DND-41 (cell line): Measurements from ENCODE around the gene AP3M1.

Experiments used
- ATAC-seq: fragments of 200-7000 bp; cut with Tn5 transposase; 3 replicates; pipeline ENCODE4 v1.9.1; 2021; ENCODE audit warnings: low read depth; ENCODE audit not compliant: insufficient read depth
- DNase-seq: peaks from one replicate; pipeline ENCODE4 v3.0.0-alpha.2; 2020
- H2AFZ ChIP-seq: 2 replicates; pipeline ENCODE4 v1.6.0; 2012; ENCODE audit warnings: low read depth, low read length
- H3K27ac ChIP-seq: 2 replicates; pipeline ENCODE4 v1.5.1; 2012; ENCODE audit warnings: low read length, inconsistent platforms
- H3K27me3 ChIP-seq: fragments of 200-600 bp; sonication (generic); 2 replicates; pipeline ENCODE4 v1.6.0; 2012; ENCODE audit warnings: low read length, mild to moderate bottlenecking, inconsistent platforms; ENCODE audit not compliant: insufficient read depth, poor library complexity
- H3K36me3 ChIP-seq: 2 replicates; pipeline ENCODE4 v1.5.1; 2012; ENCODE audit warnings: low read length, inconsistent platforms; ENCODE audit not compliant: insufficient read depth
- H3K4me1 ChIP-seq: 2 replicates; pipeline ENCODE4 v1.5.1; 2012; ENCODE audit warnings: mild to moderate bottlenecking, low read length; ENCODE audit not compliant: insufficient read depth
- H3K4me2 ChIP-seq: 2 replicates; pipeline ENCODE4 v1.6.0; 2012; ENCODE audit warnings: mild to moderate bottlenecking, moderate library complexity, low read length, inconsistent platforms; ENCODE audit not compliant: insufficient read depth
- H3K4me3 ChIP-seq, 2 experiments: fragments of 200-600 bp in 1 of 2; shearing (Covaris generic) in 1 of 2; 2 replicates each; pipeline ENCODE4 v1.5.1; 2012 to 2016; ENCODE audit warnings: inconsistent platforms in 2 of 2, low read length in 2 of 2, mild to moderate bottlenecking in 2 of 2, low read depth in 1 of 2, moderate library complexity in 1 of 2
- H3K79me2 ChIP-seq: 2 replicates; pipeline ENCODE4 v1.6.0; 2012; ENCODE audit warnings: low read length, inconsistent platforms; ENCODE audit not compliant: insufficient read depth
- H3K9ac ChIP-seq: 2 replicates; pipeline ENCODE4 v1.6.0; 2012; ENCODE audit warnings: low read depth, mild to moderate bottlenecking, inconsistent platforms, low read length, moderate library complexity
- H3K9me3 ChIP-seq: 2 replicates; pipeline ENCODE4 v1.5.1; 2012; ENCODE audit warnings: low read length, moderate library complexity, mild to moderate bottlenecking, inconsistent platforms; ENCODE audit not compliant: insufficient read depth, severe bottlenecking
- H4K20me1 ChIP-seq: 2 replicates; pipeline ENCODE4 v1.6.0; 2012; ENCODE audit warnings: low read length; ENCODE audit not compliant: insufficient read depth
- EZH2 ChIP-seq: IDR thresholded peaks from 3 replicates; pipeline ENCODE4 v1.6.1; 2012; ENCODE audit warnings: borderline replicate concordance, low read depth, mild to moderate bottlenecking, moderate library complexity, low read length, inconsistent platforms; ENCODE audit not compliant: severe bottlenecking
- TF ChIP-seq, protein P1 (sequence below): IDR thresholded peaks from 2 replicates; pipeline ENCODE4 v1.5.1; 2012; ENCODE audit warnings: borderline replicate concordance, low read length, moderate library complexity, mild to moderate bottlenecking; ENCODE audit not compliant: poor library complexity, severe bottlenecking; ENCODE audit errors: extremely low read depth

The AP3M1 gene

DNA sequence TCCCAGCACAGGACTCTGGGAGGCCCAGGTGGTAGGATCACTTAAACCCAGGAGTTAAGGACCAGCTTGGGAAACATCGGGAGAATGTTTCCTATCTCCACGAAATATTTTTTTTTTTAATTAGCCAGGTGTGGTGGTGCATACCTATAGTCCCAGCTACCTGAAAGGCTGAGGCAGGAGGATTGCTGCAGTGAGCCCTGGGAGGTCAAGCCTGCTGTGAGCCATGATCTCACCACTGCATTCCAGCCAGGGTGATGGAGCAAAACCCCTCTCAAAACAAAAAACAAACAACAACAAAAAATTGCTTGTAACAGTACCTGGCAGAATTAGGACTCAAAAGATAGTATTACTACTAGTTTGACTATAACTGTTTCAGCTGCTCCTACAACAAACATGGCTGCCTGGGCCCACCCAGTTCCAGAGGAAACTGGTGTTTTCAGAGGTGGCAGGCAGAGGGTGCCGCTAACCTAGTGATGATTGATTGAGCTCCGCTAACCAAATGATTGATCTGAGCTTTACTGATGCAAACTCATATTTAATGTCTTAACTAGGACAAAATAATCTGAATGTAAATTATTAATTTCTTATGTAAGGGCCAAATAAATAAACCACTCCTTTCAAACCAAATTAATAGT, 57.0 kb downstream of the AP3M1 start:
- H3K9me3 ChIP-seq: no peaks in the 10 kb centered on the region
- H3K4me1 ChIP-seq: peaks cover 5% of the 10 kb centered on the region
- H3K36me3 ChIP-seq: no peaks in the 10 kb centered on the region
- ATAC-seq (no peak), DNase-seq (no peak)
- no peak overlapping the region for H3K27ac ChIP-seq
- no peaks in the 10 kb centered on the region for H3K27me3 ChIP-seq
- TF ChIP-seq EZH2: no peak
- TF ChIP-seq, protein P1, sequence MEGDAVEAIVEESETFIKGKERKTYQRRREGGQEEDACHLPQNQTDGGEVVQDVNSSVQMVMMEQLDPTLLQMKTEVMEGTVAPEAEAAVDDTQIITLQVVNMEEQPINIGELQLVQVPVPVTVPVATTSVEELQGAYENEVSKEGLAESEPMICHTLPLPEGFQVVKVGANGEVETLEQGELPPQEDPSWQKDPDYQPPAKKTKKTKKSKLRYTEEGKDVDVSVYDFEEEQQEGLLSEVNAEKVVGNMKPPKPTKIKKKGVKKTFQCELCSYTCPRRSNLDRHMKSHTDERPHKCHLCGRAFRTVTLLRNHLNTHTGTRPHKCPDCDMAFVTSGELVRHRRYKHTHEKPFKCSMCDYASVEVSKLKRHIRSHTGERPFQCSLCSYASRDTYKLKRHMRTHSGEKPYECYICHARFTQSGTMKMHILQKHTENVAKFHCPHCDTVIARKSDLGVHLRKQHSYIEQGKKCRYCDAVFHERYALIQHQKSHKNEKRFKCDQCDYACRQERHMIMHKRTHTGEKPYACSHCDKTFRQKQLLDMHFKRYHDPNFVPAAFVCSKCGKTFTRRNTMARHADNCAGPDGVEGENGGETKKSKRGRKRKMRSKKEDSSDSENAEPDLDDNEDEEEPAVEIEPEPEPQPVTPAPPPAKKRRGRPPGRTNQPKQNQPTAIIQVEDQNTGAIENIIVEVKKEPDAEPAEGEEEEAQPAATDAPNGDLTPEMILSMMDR: peak; percentile 25
- H4K20me1 ChIP-seq: no peaks in the 10 kb centered on the region
- H3K9ac ChIP-seq: no peak overlapping the region
- no peak overlapping the region for H2AFZ ChIP-seq
- no peak overlapping the region for H3K4me3 ChIP-seq
- H3K79me2 ChIP-seq: no peaks in the 10 kb centered on the region
- no peak overlapping the region for H3K4me2 ChIP-seq

DNA sequence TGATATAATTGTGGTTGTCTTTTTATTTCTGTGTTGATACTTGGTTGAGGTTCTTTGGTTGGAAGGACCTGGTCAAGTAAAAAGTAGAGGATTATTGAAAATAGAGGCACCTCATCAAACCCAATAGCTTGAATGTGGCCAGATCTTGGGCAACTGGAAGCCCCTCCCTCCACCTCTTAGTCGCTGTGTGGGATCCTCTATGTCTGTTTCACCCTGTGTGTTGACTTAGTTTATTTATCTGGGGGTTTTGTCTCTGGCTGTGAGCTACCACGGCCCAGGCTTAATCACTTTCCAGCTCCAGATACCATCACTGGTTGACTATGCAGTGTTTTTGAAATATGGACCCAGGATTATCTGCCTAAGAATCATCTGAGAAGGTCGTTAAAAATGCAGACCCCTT, 58.3 kb downstream of the AP3M1 start:
- no peak overlapping the region for H3K4me3 ChIP-seq
- no peak for ATAC-seq
- H3K27me3 ChIP-seq: no peaks in the 10 kb centered on the region
- TF ChIP-seq, protein P1: no peak
- no peak for TF ChIP-seq EZH2
- no peaks in the 10 kb centered on the region for H3K36me3 ChIP-seq
- DNase-seq: no peak
- H3K4me1 ChIP-seq: peaks cover 5% of the 10 kb centered on the region
- H3K9ac ChIP-seq: no peak overlapping the region
- H3K79me2 ChIP-seq: no peaks in the 10 kb centered on the region
- H2AFZ ChIP-seq: no peak overlapping the region
- H4K20me1 ChIP-seq: no peaks in the 10 kb centered on the region
- no peaks in the 10 kb centered on the region for H3K9me3 ChIP-seq
- no peak overlapping the region for H3K4me2 ChIP-seq
- H3K27ac ChIP-seq: no peak overlapping the region

DNA sequence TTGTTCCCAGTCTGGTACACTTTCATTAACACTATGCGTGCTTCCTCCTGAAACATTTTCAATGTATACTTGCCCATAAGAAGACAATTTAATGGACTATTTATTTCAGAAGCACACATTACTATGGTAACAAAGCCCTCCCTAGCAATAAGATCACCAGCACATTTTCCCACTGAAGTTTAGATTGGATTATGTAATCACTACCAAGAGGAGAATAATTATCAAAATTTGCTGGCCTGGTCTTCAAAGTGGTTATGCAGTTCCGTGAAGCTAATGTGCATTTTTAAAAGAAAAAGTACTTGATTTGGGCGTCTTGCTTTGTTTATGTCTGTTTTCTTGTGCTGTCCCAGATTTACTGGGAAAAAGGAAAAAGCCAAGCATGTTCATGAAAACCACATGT, 61.9 kb downstream of the AP3M1 start:
- H3K9me3 ChIP-seq: no peaks in the 10 kb centered on the region
- H3K4me3 ChIP-seq: no peak overlapping the region
- H3K36me3 ChIP-seq: no peaks in the 10 kb centered on the region
- no peak overlapping the region for H3K9ac ChIP-seq
- DNase-seq (no peak), ATAC-seq (no peak)
- no peak for TF ChIP-seq EZH2
- TF ChIP-seq, protein P1: no peak
- H4K20me1 ChIP-seq: no peaks in the 10 kb centered on the region
- H3K27me3 ChIP-seq: no peaks in the 10 kb centered on the region
- H2AFZ ChIP-seq: no peak overlapping the region
- H3K4me2 ChIP-seq: no peak overlapping the region
- no peaks in the 10 kb centered on the region for H3K4me1 ChIP-seq
- H3K27ac ChIP-seq: no peak overlapping the region
- no peaks in the 10 kb centered on the region for H3K79me2 ChIP-seq
